OCI-LY1 (cell line): ENCODE results near the gene MAIP1.

ENCODE experiments used
- H2AFZ ChIP-seq: fragments of 200-600 bp; sonication (generic), shearing (Covaris generic); 2 replicates; pipeline ENCODE4 v1.6.0; 2014; ENCODE audit warnings: antibody characterized with exemption, mild to moderate bottlenecking, low read length
- H3F3A ChIP-seq: fragments of 200-600 bp; sonication (generic), shearing (Covaris generic); 2 replicates; pipeline ENCODE4 v1.6.0; 2014; ENCODE audit warnings: mild to moderate bottlenecking, antibody characterized with exemption, low read length, moderate library complexity; ENCODE audit not compliant: insufficient read depth
- H3K27ac ChIP-seq: fragments of 200-600 bp; sonication (generic); 2 replicates; pipeline ENCODE4 v1.5.1; 2014; ENCODE audit warnings: low read length, mixed run types, mild to moderate bottlenecking, low read depth; ENCODE audit not compliant: poor library complexity, severe bottlenecking
- H3K27me3 ChIP-seq: fragments of 200-600 bp; sonication (generic); 2 replicates; pipeline ENCODE4 v1.6.0; 2014; ENCODE audit warnings: antibody characterized with exemption, mild to moderate bottlenecking, low read length, moderate library complexity; ENCODE audit not compliant: insufficient read depth
- H3K36me3 ChIP-seq: fragments of 200-600 bp; sonication (generic); 2 replicates; pipeline ENCODE4 v1.6.1; 2014; ENCODE audit warnings: mild to moderate bottlenecking, antibody characterized with exemption, low read length, moderate library complexity, mixed read lengths; ENCODE audit not compliant: insufficient read depth
- H3K4me1 ChIP-seq: fragments of 200-600 bp; sonication (generic); 2 replicates; pipeline ENCODE4 v1.5.1; 2014; ENCODE audit warnings: mild to moderate bottlenecking, low read length, moderate library complexity; ENCODE audit not compliant: insufficient read depth, severe bottlenecking
- H3K4me2 ChIP-seq: fragments of 200-600 bp; sonication (generic), shearing (Covaris generic); 2 replicates; pipeline ENCODE4 v1.6.1; 2014; ENCODE audit warnings: low read length
- H3K4me3 ChIP-seq: fragments of 200-600 bp; sonication (generic); 2 replicates; pipeline ENCODE4 v1.5.1; 2014; ENCODE audit warnings: low read length, low read depth, mild to moderate bottlenecking, mixed read lengths; ENCODE audit not compliant: poor library complexity, severe bottlenecking
- H3K79me2 ChIP-seq: fragments of 200-600 bp; shearing (Covaris generic); 2 replicates; pipeline ENCODE4 v1.6.1; 2016; ENCODE audit warnings: mixed run types, low read length, mixed read lengths; ENCODE audit not compliant: insufficient read depth
- H3K9ac ChIP-seq: fragments of 200-600 bp; sonication (generic), shearing (Covaris generic); 2 replicates; pipeline ENCODE4 v1.6.1; 2014; ENCODE audit warnings: mild to moderate bottlenecking, low read length, mixed read lengths
- H3K9me2 ChIP-seq: fragments of 200-600 bp; sonication (generic), shearing (Covaris generic); 2 replicates; pipeline ENCODE4 v1.6.1; 2014; ENCODE audit warnings: low read depth, mild to moderate bottlenecking, low read length, mixed read lengths
- H3K9me3 ChIP-seq: fragments of 200-600 bp; shearing (Covaris generic); 2 replicates; pipeline ENCODE4 v1.6.1; 2014; ENCODE audit warnings: low read length, mixed read lengths
- H4K20me1 ChIP-seq: fragments of 200-600 bp; sonication (generic), shearing (Covaris generic); 2 replicates; pipeline ENCODE4 v1.6.0; 2016; ENCODE audit warnings: mild to moderate bottlenecking, low read length; ENCODE audit not compliant: insufficient read depth
- CTCF ChIP-seq: fragments of 200-600 bp; sonication (generic), shearing (Covaris generic); IDR thresholded peaks from 2 replicates; pipeline ENCODE4 v1.5.1; 2017; ENCODE audit warnings: mild to moderate bottlenecking, antibody characterized with exemption, low read length, moderate library complexity, mixed read lengths
- EZH2 ChIP-seq: fragments of 200-600 bp; sonication (generic), shearing (Covaris generic); IDR thresholded peaks from 2 replicates; pipeline ENCODE4 v1.8.0; 2017; ENCODE audit warnings: borderline replicate concordance, mixed run types, mild to moderate bottlenecking, antibody characterized with exemption, low read length, moderate library complexity, mixed read lengths

MAIP1 gene

GRCh38 chr2:199968126-199968525 is 12.7 kb downstream of the MAIP1 start:
- no peaks in the 10 kb centered on the region for H3K79me2 ChIP-seq
- H3K4me3 ChIP-seq = no peak overlapping the region
- H3K9me3 ChIP-seq = no peaks in the 10 kb centered on the region
- H3K9me2 ChIP-seq = no peaks in the 10 kb centered on the region
- no peak overlapping the region for H2AFZ ChIP-seq
- peaks cover 32% of the 10 kb centered on the region; the same call in 1 of the 2 replicates for H3K36me3 ChIP-seq
- no peak for TF ChIP-seq CTCF
- TF ChIP-seq EZH2 = no peak
- H3K4me2 ChIP-seq = no peak overlapping the region
- H4K20me1 ChIP-seq = no peaks in the 10 kb centered on the region
- no peaks in the 10 kb centered on the region for H3F3A ChIP-seq
- no peak overlapping the region for H3K27ac ChIP-seq
- H3K4me1 ChIP-seq = no peaks in the 10 kb centered on the region
- H3K27me3 ChIP-seq = no peaks in the 10 kb centered on the region
- no peak overlapping the region for H3K9ac ChIP-seq

DNA sequence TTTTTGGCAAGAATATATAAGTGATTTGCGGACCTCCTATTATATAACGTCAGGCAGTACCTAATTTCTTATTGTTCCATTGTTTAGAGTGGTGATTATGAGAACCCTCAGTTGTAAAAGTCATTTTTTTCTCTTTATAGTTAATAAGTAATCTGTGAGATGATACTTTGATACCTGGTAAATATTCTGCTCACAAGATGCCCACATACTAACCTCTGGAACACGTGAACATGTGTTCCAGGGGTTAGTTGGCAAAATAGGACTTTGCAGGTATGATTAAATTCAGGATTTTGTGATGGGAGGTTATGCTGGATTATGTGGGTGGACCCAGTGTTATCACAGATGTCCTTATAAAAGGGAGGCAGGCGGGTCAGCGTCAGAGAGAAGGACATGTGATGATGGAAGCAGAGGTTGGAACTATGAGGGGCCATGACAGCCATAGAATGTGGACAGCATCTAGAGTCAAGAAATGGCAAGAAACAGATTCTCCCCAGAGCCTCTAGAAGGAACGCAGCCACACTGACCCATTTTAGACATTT is 16.8 kb downstream of the MAIP1 start:
- TF ChIP-seq CTCF = no peak
- no peak for TF ChIP-seq EZH2
- H3K9me3 ChIP-seq = no peaks in the 10 kb centered on the region
- H3K4me2 ChIP-seq = no peak overlapping the region
- H3K9ac ChIP-seq = no peak overlapping the region
- H3K27me3 ChIP-seq = no peaks in the 10 kb centered on the region
- no peaks in the 10 kb centered on the region for H4K20me1 ChIP-seq
- H3F3A ChIP-seq = no peaks in the 10 kb centered on the region
- H2AFZ ChIP-seq = no peak overlapping the region
- no peaks in the 10 kb centered on the region for H3K9me2 ChIP-seq
- no peaks in the 10 kb centered on the region for H3K79me2 ChIP-seq
- H3K4me1 ChIP-seq = no peaks in the 10 kb centered on the region
- no peak overlapping the region for H3K4me3 ChIP-seq
- peaks cover 4% of the 10 kb centered on the region; the same call in 1 of the 2 replicates for H3K36me3 ChIP-seq
- H3K27ac ChIP-seq = no peak overlapping the region

GRCh38 chr2:199973703-199974102 is 18.3 kb downstream of the MAIP1 start:
- H3K4me1 ChIP-seq = no peaks in the 10 kb centered on the region
- H3K79me2 ChIP-seq = no peaks in the 10 kb centered on the region
- H3K9me2 ChIP-seq = no peaks in the 10 kb centered on the region
- no peak overlapping the region for H3K27ac ChIP-seq
- TF ChIP-seq EZH2 (no peak), CTCF (peak; percentile 43)
- no peaks in the 10 kb centered on the region for H3K27me3 ChIP-seq
- no peak overlapping the region for H3K4me2 ChIP-seq
- H2AFZ ChIP-seq = no peak overlapping the region
- no peaks in the 10 kb centered on the region for H3F3A ChIP-seq
- H4K20me1 ChIP-seq = no peaks in the 10 kb centered on the region
- H3K4me3 ChIP-seq = no peak overlapping the region
- H3K9me3 ChIP-seq = no peaks in the 10 kb centered on the region
- peaks cover 4% of the 10 kb centered on the region; the same call in 1 of the 2 replicates for H3K36me3 ChIP-seq
- H3K9ac ChIP-seq = no peak overlapping the region
